ENCODE results near the gene TPPP2.

Gene TPPP2

DNA sequence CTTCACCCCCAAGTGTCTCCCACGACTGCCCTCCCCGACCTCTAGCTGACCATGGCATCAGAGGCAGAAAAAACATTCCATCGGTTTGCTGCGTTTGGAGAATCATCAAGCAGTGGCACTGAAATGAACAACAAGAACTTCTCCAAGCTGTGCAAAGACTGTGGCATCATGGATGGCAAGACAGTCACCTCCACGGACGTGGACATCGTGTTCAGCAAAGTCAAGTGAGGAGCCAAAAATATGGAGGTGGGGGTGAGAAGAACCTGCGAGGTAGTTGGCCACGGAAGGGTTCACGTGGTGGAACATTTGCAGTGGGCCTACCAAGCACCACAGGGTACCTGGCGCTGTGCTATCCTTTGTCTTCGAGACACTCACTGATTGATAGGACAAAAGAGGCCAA, 514 bp downstream of the TPPP2 start (continued):
- TF ChIP-seq, protein P1, sequence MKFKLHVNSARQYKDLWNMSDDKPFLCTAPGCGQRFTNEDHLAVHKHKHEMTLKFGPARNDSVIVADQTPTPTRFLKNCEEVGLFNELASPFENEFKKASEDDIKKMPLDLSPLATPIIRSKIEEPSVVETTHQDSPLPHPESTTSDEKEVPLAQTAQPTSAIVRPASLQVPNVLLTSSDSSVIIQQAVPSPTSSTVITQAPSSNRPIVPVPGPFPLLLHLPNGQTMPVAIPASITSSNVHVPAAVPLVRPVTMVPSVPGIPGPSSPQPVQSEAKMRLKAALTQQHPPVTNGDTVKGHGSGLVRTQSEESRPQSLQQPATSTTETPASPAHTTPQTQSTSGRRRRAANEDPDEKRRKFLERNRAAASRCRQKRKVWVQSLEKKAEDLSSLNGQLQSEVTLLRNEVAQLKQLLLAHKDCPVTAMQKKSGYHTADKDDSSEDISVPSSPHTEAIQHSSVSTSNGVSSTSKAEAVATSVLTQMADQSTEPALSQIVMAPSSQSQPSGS (tag by site-specific recombination; IDR thresholded peaks at IDR 0.05; ENCODE audit: low read depth), result no peak
- no peak for TF ChIP-seq ZNF670 (tag by site-specific recombination; IDR thresholded peaks at IDR 0.05; ENCODE audit: low read depth)

DNA sequence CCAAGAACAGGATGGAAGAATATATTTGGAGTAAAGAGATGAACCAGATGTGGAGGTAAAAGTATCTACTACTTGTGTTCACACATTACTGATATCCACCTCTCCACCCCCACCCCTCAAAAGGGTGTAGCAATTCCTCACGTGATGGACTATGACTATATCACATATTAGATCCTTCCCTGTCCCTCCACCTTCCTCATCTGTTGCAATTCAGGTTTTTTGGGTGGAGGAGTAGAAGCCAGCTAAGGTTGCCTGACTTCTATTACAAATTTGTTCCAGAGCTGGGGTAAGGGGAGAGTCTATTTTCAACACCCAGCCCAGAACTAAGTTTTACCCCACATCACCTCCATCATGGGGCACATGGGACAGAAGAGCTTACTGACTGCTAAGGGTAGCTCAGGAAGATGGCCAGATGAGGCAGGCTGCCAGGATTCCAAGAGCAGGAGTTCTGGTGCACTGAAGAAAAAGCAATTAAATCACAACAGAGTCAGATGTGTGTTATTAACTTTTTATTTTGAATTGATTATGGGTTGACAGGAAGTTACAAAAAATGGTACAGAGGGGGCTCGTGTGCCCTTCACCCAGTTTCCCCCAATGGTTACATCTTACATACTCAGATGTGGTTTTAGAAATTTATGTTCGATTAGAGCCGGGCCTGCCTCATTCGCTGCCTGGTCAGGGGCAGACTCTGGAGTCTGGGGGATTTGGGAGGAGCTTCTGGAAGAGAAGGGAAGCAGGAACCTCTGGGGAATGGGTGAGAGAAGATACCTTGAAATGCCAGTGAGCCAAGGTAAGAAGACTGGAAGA, 2.5 kb downstream of the TPPP2 start:
- no peak overlapping the region for H3K27ac ChIP-seq (ENCODE audit: extremely low read depth, low read depth, low read length)
- H3K36me3 ChIP-seq (ENCODE audit: control insufficient read depth in 2 of 2, insufficient read depth in 1 of 2, low read length in 2 of 2), result no peaks in the 10 kb centered on the region
- H3K4me3 ChIP-seq (ENCODE audit: low read depth, low read length), result no peak overlapping the region
- CTCF ChIA-PET, result interaction anchor here (0.7 to 5.2 kb wide), 7 partner anchors 8 to 72 kb away, joined by 3 to 35 read pairs (median 3); no protein-coding TSS in a partner anchor
- H3K4me1 ChIP-seq (ENCODE audit: control insufficient read depth, insufficient read depth, low read length), result no peaks in the 10 kb centered on the region
- no peaks in the 10 kb centered on the region for H3K9me3 ChIP-seq (ENCODE audit: control insufficient read depth, insufficient read depth, low read depth, low read length)
- POLR2A ChIA-PET, result interaction anchor here (1.6 kb wide), 1 partner anchor 13 kb away, joined by 3 read pairs; no protein-coding TSS in a partner anchor
- TF ChIP-seq ZNF529 (tag by site-specific recombination; IDR thresholded peaks at IDR 0.05; ENCODE audit: insufficient replicate concordance), result peak; percentile 96
- TF ChIP-seq, protein P2, sequence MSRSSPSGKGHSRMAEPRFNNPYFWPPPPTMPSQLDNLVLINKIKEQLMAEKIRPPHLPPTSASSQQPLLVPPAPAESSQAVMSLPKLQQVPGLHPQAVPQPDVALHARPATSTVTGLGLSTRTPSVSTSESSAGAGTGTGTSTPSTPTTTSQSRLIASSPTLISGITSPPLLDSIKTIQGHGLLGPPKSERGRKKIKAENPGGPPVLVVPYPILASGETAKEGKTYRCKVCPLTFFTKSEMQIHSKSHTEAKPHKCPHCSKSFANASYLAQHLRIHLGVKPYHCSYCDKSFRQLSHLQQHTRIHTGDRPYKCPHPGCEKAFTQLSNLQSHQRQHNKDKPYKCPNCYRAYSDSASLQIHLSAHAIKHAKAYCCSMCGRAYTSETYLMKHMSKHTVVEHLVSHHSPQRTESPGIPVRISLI (tag by site-specific recombination; IDR thresholded peaks at IDR 0.05), result no peak

DNA sequence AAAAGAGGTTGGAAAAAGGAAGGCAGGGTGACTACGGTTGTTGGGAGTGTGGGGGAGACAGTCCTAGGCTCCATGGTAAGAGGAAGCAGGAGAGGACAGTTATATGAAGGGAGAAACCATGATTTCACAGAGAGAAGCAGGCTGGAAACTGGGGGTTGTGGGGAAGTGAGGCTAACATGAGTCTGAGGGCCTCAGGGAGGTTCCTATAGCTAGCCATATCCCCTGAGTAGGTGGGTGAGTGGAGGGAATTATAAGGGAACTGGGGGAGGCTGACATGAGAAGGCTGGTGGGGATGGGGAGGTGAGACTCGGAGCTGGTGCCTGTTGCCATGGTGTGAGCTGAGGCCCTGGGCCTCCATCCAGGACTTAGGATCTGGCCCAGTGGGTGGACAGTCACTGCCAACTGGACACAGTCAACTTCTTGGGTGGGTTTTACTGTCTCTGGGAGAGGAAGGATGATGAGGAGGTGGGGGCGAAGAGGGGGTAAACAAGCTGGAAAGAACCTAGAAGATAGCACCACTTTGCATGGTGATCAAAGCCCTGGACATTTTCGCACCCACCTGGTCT, 3.2 kb downstream of the TPPP2 start:
- Histone ChIP-seq H3K27ac (ENCODE audit: extremely low read depth, low read depth, low read length) (no peak overlapping the region), H3K9me3 (ENCODE audit: control insufficient read depth, insufficient read depth, low read depth, low read length) (no peaks in the 10 kb centered on the region), H3K36me3 (ENCODE audit: control insufficient read depth in 2 of 2, insufficient read depth in 1 of 2, low read length in 2 of 2) (no peaks in the 10 kb centered on the region), H3K4me1 (ENCODE audit: control insufficient read depth, insufficient read depth, low read length) (no peaks in the 10 kb centered on the region), H3K4me3 (ENCODE audit: low read depth, low read length) (no peak overlapping the region)
- POLR2A ChIA-PET, result interaction anchor here (1.6 kb wide), 1 partner anchor 13 kb away, joined by 3 read pairs; no protein-coding TSS in a partner anchor
- CTCF ChIA-PET, result interaction anchor here (0.6 to 5.2 kb wide), 6 partner anchors 8 to 80 kb away, joined by 3 to 35 read pairs (median 3); no protein-coding TSS in a partner anchor
- TF ChIP-seq EGR2 (tag by site-specific recombination; IDR thresholded peaks at IDR 0.05; ENCODE audit: low read depth), result peak; percentile 38; the same call in 1 of the 2 replicates
- no peak for TF ChIP-seq ZNF350 (tag by site-specific recombination; IDR thresholded peaks at IDR 0.05)

DNA sequence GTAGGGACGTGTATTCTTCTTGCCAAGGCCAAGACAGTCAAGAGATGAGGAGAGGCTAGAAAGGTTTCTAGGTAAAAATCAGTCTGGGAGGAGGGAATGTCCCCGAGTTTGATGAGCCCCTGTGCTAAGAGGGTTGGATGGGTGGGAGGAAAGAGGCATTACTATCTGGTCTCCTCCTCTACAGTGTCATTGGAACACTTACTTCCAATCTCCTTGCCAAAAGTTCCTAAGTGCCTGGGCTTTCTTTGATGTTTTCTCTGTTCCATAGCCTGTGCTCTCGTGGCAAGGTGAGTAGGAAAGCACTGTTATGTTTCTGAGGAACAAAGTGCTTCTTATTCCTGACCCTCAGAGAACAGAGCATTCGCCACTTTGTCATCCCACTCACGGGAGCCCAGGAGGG, 4.7 kb downstream of the TPPP2 start, which contains the start of gene RNASE13:
Gene RNASE13, minus strand, starts transcription at position 101 of the 400 bp plus-strand sequence. CDS start 519 bp downstream, outside the sequence.
- no peaks in the 10 kb centered on the region for H3K4me1 ChIP-seq (ENCODE audit: control insufficient read depth, insufficient read depth, low read length)
- no peak within 1 kb of the TSS for H3K4me3 ChIP-seq (ENCODE audit: low read depth, low read length)
- no peak within 1 kb of the TSS for H3K27ac ChIP-seq (ENCODE audit: extremely low read depth, low read depth, low read length)
- H3K36me3 ChIP-seq (ENCODE audit: control insufficient read depth in 2 of 2, insufficient read depth in 1 of 2, low read length in 2 of 2), result no peaks in the 10 kb centered on the region
- ChIA-PET CTCF (interaction anchor here (0.5 to 5.2 kb wide), 5 partner anchors 20 to 335 kb away, joined by 3 to 35 read pairs (median 4); no protein-coding TSS in a partner anchor), POLR2A (no interaction called here)
- no peaks in the 10 kb centered on the region for H3K9me3 ChIP-seq (ENCODE audit: control insufficient read depth, insufficient read depth, low read depth, low read length)
- TF ChIP-seq, protein P2 (tag by site-specific recombination; IDR thresholded peaks at IDR 0.05), result no peak
- TF ChIP-seq ZNF341 (tag by site-specific recombination; IDR thresholded peaks at IDR 0.05; ENCODE audit: low read depth), result no peak
- no peak for TF ChIP-seq SETDB1 (IDR thresholded peaks at IDR 0.05; ENCODE audit: insufficient read length, low read length)
- TF ChIP-seq, protein P1 (tag by site-specific recombination; IDR thresholded peaks at IDR 0.05; ENCODE audit: low read depth), result no peak
- TF ChIP-seq, protein P3, sequence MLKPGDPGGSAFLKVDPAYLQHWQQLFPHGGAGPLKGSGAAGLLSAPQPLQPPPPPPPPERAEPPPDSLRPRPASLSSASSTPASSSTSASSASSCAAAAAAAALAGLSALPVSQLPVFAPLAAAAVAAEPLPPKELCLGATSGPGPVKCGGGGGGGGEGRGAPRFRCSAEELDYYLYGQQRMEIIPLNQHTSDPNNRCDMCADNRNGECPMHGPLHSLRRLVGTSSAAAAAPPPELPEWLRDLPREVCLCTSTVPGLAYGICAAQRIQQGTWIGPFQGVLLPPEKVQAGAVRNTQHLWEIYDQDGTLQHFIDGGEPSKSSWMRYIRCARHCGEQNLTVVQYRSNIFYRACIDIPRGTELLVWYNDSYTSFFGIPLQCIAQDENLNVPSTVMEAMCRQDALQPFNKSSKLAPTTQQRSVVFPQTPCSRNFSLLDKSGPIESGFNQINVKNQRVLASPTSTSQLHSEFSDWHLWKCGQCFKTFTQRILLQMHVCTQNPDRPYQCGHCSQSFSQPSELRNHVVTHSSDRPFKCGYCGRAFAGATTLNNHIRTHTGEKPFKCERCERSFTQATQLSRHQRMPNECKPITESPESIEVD (tag by site-specific recombination; IDR thresholded peaks at IDR 0.05), result no peak
- no peak for TF ChIP-seq ZNF155 (tag by site-specific recombination; IDR thresholded peaks at IDR 0.05)
- no peak for TF ChIP-seq ZNF423 (tag by site-specific recombination; IDR thresholded peaks at IDR 0.05)
- TF ChIP-seq, protein P4, sequence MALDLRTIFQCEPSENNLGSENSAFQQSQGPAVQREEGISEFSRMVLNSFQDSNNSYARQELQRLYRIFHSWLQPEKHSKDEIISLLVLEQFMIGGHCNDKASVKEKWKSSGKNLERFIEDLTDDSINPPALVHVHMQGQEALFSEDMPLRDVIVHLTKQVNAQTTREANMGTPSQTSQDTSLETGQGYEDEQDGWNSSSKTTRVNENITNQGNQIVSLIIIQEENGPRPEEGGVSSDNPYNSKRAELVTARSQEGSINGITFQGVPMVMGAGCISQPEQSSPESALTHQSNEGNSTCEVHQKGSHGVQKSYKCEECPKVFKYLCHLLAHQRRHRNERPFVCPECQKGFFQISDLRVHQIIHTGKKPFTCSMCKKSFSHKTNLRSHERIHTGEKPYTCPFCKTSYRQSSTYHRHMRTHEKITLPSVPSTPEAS (tag by site-specific recombination; IDR thresholded peaks at IDR 0.05), result no peak
- no peak for TF ChIP-seq ZNF792 (tag by site-specific recombination; IDR thresholded peaks at IDR 0.05)
- TF ChIP-seq ZNF221 (tag by site-specific recombination; IDR thresholded peaks at IDR 0.05; ENCODE audit: borderline replicate concordance), result no peak
- TF ChIP-seq, protein P5, sequence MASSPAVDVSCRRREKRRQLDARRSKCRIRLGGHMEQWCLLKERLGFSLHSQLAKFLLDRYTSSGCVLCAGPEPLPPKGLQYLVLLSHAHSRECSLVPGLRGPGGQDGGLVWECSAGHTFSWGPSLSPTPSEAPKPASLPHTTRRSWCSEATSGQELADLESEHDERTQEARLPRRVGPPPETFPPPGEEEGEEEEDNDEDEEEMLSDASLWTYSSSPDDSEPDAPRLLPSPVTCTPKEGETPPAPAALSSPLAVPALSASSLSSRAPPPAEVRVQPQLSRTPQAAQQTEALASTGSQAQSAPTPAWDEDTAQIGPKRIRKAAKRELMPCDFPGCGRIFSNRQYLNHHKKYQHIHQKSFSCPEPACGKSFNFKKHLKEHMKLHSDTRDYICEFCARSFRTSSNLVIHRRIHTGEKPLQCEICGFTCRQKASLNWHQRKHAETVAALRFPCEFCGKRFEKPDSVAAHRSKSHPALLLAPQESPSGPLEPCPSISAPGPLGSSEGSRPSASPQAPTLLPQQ (tag by site-specific recombination; IDR thresholded peaks at IDR 0.05), result no peak
- TF ChIP-seq KLF1 (tag by site-specific recombination; IDR thresholded peaks at IDR 0.05), result no peak
